ACC112 (cell line): ENCODE results near the gene KCNK15.
"Not testable (repeated sequence)": the region's sequence is repeated elsewhere in the genome, so short reads cannot be mapped to it uniquely, and the experiment has no call there.

Experiments
- H2AFZ ChIP-seq: fragments of 200-600 bp; sonication (generic); one replicate; pipeline ENCODE4 v1.6.0; 2017; ENCODE audit warnings: antibody characterized with exemption, low read length; ENCODE audit not compliant: unreplicated experiment
- H3K27ac ChIP-seq: fragments of 200-600 bp; sonication (generic); 2 replicates; pipeline ENCODE4 v1.5.1; 2014; ENCODE audit warnings: low read depth, mild to moderate bottlenecking, antibody characterized with exemption, low read length, moderate library complexity
- H3K27me3 ChIP-seq: fragments of 200-600 bp; sonication (generic); 2 replicates; pipeline ENCODE4 v1.6.1; 2014; ENCODE audit warnings: mild to moderate bottlenecking, antibody characterized with exemption, low read length, moderate library complexity, mixed read lengths; ENCODE audit not compliant: insufficient read depth
- H3K36me3 ChIP-seq: fragments of 200-600 bp; sonication (generic); 2 replicates; pipeline ENCODE4 v1.6.1; 2016; ENCODE audit warnings: mild to moderate bottlenecking, antibody characterized with exemption, low read length, moderate library complexity, mixed read lengths; ENCODE audit not compliant: insufficient read depth
- H3K4me1 ChIP-seq: fragments of 200-600 bp; sonication (generic); one replicate; pipeline ENCODE4 v1.6.1; 2016; ENCODE audit warnings: low read length, mixed read lengths; ENCODE audit not compliant: insufficient read depth, unreplicated experiment, control insufficient read depth
- H3K4me3 ChIP-seq: fragments of 200-600 bp; sonication (generic); 2 replicates; pipeline ENCODE4 v1.5.1; 2014; ENCODE audit warnings: mild to moderate bottlenecking, low read depth, low read length
- H3K79me2 ChIP-seq: fragments of 200-600 bp; sonication (generic); one replicate; pipeline ENCODE4 v1.6.0; 2016; ENCODE audit warnings: low read length; ENCODE audit not compliant: control insufficient read depth, unreplicated experiment, insufficient read depth

KCNK15 gene

GRCh38 chr20:44759595-44759994 lies 13.9 kb downstream of the KCNK15 start:
- peaks cover 40% of the 10 kb centered on the region for H3K27me3 ChIP-seq
- no peak overlapping the region for H2AFZ ChIP-seq
- no peaks in the 10 kb centered on the region for H3K36me3 ChIP-seq
- H3K4me1 ChIP-seq, result no peaks in the 10 kb centered on the region
- H3K27ac ChIP-seq, result no peak overlapping the region
- H3K79me2 ChIP-seq, result no peaks in the 10 kb centered on the region
- no peak overlapping the region for H3K4me3 ChIP-seq

DNA sequence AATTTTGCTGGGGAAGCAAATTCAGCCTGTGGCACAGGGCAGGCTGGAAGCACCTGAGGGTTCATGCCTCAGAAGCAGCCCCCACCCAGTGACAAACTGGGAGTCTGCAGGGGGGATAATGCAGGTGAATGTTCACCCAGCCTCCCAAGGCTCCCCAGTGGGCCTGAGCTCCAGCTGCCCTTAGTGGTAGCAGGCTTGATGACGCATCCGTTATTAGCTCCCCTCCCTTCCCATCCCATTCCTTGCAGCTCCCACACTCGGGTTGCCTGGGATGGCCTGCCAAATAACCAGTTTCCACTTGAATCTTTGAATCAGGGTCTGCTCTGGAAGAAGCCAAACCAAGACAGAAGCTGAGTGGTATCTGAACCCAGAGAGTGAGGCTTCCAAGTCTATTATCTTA lies 15.8 kb downstream of the KCNK15 start:
- Histone ChIP-seq H3K27me3 (peaks cover 51% of the 10 kb centered on the region), H2AFZ (no peak overlapping the region)

GRCh38 chr20:44762466-44763140 lies 16.9 kb downstream of the KCNK15 start:
- Histone ChIP-seq H3K4me3 (no peak overlapping the region), H3K27me3 (peaks cover 63% of the 10 kb centered on the region), H3K27ac (no peak overlapping the region), H3K79me2 (no peaks in the 10 kb centered on the region), H3K36me3 (no peaks in the 10 kb centered on the region), H3K4me1 (no peaks in the 10 kb centered on the region), H2AFZ (no peak overlapping the region)

More for the DNA sequence above, 15.8 kb downstream of the KCNK15 start:
- H3K79me2 ChIP-seq, result no peaks in the 10 kb centered on the region
- no peak overlapping the region for H3K27ac ChIP-seq
- no peaks in the 10 kb centered on the region for H3K4me1 ChIP-seq
- H3K4me3 ChIP-seq, result no peak overlapping the region
- H3K36me3 ChIP-seq, result no peaks in the 10 kb centered on the region

DNA sequence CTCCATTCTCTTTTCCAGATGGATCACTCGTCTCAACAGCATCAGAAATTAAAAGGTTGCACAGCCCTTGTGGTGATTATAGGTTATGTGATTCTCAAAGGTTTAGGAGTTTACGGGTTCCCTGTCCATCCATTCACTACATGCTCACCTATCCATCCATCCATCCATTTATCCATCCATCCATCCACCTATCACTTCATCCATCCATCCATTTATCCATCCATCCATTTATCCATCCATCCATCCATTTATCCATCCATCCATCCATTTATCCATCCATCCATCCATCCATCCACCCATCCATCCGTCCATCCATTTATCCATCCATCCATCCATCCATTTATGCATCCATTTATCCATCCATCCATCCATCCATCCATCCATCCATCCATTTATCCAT lies 18.1 kb downstream of the KCNK15 start:
- H3K4me3 ChIP-seq, H3K4me1 ChIP-seq, H3K27ac ChIP-seq, H2AFZ ChIP-seq, H3K36me3 ChIP-seq, H3K79me2 ChIP-seq: not testable (repeated sequence)
- H3K27me3 ChIP-seq, result peaks cover 73% of the 10 kb centered on the region

- no peak overlapping the region for H3K4me3 ChIP-seq
- H3K27me3 ChIP-seq, result peaks cover 73% of the 10 kb centered on the region
- H2AFZ ChIP-seq, result no peak overlapping the region
Measured at GRCh38 chr20:44765091-44765490, 19.4 kb downstream of the KCNK15 start.

DNA sequence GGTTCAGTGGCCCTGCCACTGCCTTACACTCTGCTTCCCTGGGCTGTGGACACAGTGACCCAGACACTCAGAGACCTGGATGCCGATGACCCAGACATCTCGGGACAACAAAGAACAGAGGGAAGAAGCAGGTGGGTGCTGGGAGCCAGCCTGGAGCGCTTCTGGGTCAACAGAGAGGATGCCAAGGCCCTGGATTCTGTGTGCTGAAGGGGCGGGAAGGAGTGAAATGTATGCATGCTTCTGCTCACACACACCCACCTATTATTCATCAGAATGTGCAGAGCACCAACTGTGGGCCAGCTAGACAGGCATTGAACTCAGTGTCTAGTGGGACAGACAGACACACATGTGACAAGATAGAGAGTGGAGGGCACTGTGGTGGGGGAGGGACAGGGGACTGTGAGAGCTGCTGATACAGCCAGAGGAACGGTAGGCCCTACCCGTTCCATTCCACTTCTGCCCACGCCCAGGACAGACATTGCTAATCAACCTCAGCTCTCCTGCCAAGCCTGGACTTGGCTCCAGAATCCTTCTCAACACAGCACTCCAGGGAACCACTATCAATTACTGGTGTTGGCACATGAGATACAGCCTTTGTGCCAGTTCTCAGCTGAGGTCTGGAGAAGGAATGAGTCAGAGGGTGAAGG lies 20.2 kb downstream of the KCNK15 start:
- Histone ChIP-seq H3K27me3 (peaks cover 75% of the 10 kb centered on the region), H3K27ac (no peak overlapping the region), H2AFZ (no peak overlapping the region), H3K4me3 (no peak overlapping the region), H3K36me3 (no peaks in the 10 kb centered on the region), H3K4me1 (no peaks in the 10 kb centered on the region), H3K79me2 (no peaks in the 10 kb centered on the region)

More at GRCh38 chr20:44765091-44765490, 19.4 kb downstream of the KCNK15 start:
- H3K27ac ChIP-seq, result no peak overlapping the region
- H3K4me1 ChIP-seq, result no peaks in the 10 kb centered on the region
- no peaks in the 10 kb centered on the region for H3K36me3 ChIP-seq
- H3K79me2 ChIP-seq, result no peaks in the 10 kb centered on the region

GRCh38 chr20:44768256-44768655 lies 22.6 kb downstream of the KCNK15 start:
- H3K27ac ChIP-seq, result no peak overlapping the region
- H3K79me2 ChIP-seq, result no peaks in the 10 kb centered on the region
- H3K4me3 ChIP-seq, result no peak overlapping the region
- H2AFZ ChIP-seq, result no peak overlapping the region
- H3K27me3 ChIP-seq, result peaks cover 91% of the 10 kb centered on the region
- no peaks in the 10 kb centered on the region for H3K36me3 ChIP-seq
- H3K4me1 ChIP-seq, result no peaks in the 10 kb centered on the region

- Histone ChIP-seq H3K4me3 (no peak overlapping the region), H3K36me3 (no peaks in the 10 kb centered on the region), H3K79me2 (no peaks in the 10 kb centered on the region), H3K27ac (no peak overlapping the region), H3K27me3 (peaks cover 92% of the 10 kb centered on the region), H3K4me1 (no peaks in the 10 kb centered on the region), H2AFZ (no peak overlapping the region)
Measured at GRCh38 chr20:44768854-44769480, 23.3 kb downstream of the KCNK15 start.

DNA sequence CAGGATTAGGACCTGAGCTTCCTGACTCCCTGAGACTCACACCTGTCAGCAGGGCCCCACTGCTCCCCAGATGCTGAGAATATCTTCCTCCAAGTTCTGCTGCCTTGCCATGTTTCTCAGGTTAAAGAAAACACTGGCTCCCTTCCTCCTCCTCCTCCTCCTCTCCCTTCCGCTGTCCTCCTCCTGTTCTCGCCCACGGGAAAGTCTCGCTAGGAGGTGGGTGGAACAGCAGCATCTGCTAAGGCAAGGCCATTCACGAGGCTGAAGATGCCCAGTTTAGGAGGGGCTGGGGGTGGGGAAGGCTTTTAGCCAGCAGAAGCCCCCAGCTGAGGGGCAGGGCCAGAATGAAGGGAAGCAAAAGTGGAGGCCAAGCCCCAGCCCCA lies 23.8 kb downstream of the KCNK15 start:
- Histone ChIP-seq H3K27me3 (peaks cover 92% of the 10 kb centered on the region), H3K4me3 (no peak overlapping the region), H3K27ac (no peak overlapping the region), H3K36me3 (no peaks in the 10 kb centered on the region), H3K79me2 (no peaks in the 10 kb centered on the region), H3K4me1 (no peaks in the 10 kb centered on the region), H2AFZ (no peak overlapping the region)

DNA sequence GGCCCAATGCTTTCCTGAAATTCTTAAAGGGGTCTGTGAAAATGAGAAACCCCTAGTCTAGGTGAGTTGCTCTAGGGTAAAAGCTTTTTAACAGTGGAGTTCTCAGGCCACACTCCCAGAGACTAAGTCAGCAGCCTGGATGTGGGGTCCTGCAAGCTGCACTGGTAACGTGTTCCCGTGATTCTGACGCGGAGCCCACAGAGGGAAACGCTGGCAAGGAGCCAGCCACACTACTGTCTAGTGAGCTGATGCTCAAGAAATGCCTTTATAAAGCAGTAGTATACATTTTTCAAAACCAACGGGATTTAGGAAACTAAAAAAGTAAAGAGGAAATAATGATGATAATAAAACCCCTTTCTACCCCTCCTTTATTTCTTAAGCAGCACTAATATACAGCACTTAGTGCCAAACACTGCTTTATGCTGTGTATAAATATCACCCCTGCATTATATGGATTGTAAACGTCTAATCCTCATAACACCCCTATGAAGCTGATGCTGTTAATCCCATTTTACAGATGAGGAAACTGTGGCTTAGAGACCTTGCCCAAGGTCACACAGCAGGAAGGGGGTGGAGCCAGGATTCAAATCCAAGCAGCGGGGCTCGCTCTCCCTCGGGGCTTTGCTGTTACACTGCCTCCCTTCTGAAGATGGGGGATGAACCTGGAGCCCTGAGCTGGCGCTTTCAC lies 25.0 kb downstream of the KCNK15 start:
- no peak overlapping the region for H3K27ac ChIP-seq
- no peaks in the 10 kb centered on the region for H3K79me2 ChIP-seq
- H2AFZ ChIP-seq, result no peak overlapping the region
- H3K4me1 ChIP-seq, result no peaks in the 10 kb centered on the region
- peaks cover 93% of the 10 kb centered on the region for H3K27me3 ChIP-seq
- no peak overlapping the region for H3K4me3 ChIP-seq
- no peaks in the 10 kb centered on the region for H3K36me3 ChIP-seq
